GM19324 (cell line): ENCODE measurements around the gene SLC35F1.
A peak's percentile ranks its signal among the peaks of the same experiment; 100 is the strongest.
"Not testable (repeated sequence)": the region's sequence is repeated elsewhere in the genome, so short reads cannot be mapped to it uniquely, and the experiment has no call there.

Experiments used
- ATAC-seq: cut with Tn5 transposase; IDR thresholded peaks from one replicate; pipeline ENCODE4 v1.9.1; 2021; ENCODE audit warnings: mild to moderate bottlenecking, moderate library complexity; ENCODE audit not compliant: unreplicated experiment, low FRiP score

SLC35F1 gene

DNA sequence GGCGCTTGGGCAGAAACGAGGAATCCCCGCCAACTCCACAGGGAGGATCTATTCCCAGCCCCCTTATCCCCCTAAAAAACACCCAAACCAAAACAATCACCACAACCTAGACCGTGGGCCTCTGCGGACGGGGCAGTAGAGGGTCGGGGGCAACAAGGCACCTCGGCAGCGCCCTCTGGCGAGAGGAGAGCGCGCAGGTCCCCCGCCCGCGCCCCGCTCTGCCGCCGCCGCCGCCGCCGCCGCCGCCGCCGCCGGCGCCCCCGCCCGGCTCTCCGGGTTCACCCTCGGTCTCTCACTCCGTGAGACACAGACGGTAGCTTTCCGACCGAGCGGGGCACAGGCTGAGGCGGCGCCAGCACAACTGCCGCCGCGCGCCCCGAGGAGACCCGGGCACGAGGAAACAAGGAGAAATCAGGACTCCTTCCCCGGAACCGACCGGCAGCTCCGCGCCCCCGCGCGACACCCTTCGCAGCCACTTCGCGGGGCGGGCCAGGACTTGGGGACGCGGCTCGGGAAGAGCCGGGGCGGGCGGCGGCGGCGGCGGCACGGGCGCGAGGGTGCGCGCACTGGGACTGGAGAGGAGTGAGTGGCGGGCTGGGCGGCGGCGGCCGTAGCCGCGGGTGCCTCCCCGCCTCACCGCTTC is at the start of gene SLC35F1:
SLC35F1 (plus strand) TSS at position 307 of the 643 bp plus-strand sequence.
- peak; percentile 58 for ATAC-seq

- ATAC-seq, result not testable (repeated sequence)
Observed at GRCh38 chr6:117858601-117859000, 48.5 kb upstream of the SLC35F1 start.

DNA sequence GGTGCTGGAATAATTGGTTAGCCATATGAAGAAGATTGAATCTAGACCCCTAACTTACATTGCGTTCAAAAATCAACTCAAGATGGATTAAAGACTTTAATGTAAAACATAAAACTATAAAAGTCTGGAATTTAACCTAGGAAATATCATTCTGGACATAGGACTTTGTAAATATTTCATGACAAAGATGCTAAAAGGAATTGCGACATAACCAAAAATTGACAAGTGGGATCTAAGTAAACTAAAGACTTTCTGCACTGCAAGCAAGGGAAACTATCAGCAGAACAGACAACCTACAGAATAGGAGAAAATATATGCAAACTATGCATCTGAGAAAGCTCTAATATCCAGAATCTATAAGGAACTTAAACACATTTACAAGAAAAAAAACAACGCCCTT is 45.5 kb upstream of the SLC35F1 start:
- ATAC-seq, result no peak

DNA sequence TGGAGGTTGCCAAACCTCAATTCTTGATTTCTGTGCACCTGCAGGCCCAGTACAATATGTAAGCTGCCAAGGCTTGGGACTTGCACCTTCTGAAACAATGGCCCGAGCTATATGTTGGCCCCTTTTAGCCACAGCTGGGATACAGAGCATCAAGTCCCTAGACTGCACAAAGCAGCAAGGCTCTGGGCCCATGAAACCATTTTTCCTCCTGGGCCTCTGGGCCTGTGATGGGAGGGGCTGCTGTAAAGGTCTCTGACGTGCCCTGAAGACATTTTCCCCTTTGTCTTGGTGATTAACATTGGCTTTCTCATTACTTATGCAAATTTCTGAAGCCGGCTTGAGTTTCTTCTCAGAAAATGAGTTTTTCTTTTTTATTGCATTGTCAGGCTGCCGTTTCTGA is 40.5 kb upstream of the SLC35F1 start:
- ATAC-seq, result no peak

GRCh38 chr6:117870486-117871242 is 36.4 kb upstream of the SLC35F1 start:
- peak; percentile 85 for ATAC-seq

DNA sequence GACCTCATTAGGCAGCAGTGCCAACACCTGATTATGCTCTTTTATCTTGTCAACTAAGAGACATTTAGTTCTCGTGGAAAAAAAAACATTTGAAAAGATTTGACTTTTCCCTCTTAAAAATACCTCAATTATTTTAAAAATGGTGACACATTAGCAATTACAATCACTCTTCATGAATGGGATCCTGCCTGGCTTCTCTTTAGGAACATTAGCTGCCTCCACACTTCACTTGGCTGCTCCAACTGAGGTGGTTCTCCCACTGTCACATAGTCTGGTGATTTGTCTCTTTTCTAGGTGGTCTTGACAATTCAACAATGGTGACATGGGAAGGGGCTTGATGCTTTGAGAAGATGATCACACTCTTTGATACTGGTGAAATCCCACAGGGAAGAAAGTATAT is 26.2 kb upstream of the SLC35F1 start:
- ATAC-seq, result no peak

DNA sequence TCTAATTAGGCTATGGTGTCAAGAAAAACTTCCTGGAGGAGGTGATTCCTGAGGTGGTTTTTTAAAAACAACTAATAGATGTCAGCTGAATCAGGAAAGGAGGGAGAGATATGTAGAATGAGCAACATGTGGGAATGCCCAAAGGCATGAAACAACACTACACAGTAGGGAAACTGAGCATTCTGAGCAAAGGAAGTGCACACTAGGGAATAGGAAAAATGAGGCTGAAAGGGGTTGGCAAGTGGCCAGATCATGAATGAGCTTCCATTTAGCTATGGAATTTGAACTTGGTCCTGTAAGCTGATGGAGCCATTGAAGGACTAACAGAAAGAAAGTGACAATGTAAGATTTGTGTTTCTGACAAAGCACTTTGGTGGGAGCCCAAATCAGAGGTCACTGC is 16.9 kb upstream of the SLC35F1 start:
- no peak for ATAC-seq

- no peak for ATAC-seq
Observed at GRCh38 chr6:117906507-117906957, 532 bp upstream of the SLC35F1 start.

GRCh38 chr6:117907601-117908245 is 659 bp downstream of the SLC35F1 start:
- ATAC-seq, result peak; percentile 28

DNA sequence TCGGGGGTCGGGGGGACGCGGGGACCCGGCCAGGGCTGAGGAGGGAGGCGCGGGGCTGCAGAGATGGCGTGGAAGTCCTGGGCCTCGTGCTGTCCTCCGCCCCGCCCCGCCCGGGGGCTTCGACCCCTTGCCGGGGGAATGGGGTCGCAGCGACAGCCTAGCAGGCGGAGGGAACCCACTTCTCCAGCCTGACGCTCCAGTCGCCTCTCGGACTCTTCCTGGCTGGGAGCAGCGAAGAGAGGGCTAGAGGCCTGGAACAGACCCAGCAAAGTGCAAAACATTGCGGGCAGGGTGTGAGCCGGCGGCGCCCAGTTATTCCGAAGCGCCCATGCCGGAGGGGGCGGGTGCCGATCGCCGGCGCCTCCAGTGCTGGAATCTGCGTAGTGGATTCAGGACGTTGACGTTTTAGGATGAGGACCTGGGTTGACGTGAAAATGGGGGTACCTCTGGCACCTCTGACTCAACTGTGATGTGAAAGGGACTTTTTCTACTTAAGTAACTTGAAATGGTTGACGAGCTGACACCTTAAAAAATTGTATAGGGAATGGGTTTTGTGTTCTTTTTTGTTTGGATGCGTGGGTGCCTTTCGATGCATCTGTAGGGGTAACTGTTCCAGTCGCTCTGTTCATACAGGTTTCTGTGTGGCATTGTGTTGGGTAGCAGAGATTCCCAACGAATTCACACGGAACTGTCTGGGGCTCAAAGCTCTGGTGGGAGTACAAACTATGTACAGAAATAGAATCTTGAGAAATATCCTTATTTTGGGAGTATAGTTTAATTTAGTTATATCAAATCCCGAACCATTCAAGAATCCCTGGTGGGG is 1.4 kb downstream of the SLC35F1 start:
- no peak for ATAC-seq

GRCh38 chr6:117909638-117910037 is 2.6 kb downstream of the SLC35F1 start:
- ATAC-seq, result no peak

DNA sequence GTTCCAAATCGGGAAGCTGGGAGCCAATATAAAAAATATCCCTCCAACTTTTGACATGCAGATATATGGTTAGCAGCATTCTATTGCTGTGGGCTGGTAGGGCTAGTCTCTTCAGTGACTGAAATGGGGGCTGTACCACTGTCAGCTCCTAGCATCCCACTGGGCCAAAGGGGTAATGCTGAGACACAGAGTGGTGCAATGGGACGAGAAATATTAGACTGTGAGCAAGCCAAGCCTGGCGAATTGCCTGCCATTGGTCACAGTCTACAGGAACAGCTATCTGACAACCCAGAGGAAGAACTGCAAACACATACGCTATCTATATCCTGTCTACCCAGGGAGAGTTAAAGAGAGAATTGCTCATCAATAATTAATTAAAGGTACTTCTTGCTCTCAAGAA is 3.5 kb downstream of the SLC35F1 start:
- no peak for ATAC-seq

DNA sequence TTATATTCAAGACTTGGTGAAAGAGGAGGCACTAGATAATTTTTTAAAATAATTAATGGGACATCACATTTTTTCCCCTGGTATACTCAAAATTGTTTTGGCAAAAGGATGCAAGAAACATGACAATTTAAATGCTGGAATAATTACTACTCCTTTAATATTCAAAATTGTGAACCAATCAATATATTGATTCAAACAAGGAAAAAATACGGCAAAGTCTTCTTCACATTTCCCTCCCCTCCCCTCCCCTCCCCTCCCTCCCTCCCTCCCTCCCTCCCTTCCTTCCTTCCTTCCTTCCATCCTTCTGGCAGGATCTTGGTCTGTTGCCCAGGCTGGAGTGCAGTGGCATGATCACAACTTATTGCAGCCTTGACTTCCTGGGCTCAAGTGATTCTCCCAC is 4.1 kb downstream of the SLC35F1 start:
- ATAC-seq, result no peak

- ATAC-seq, result no peak
Observed at GRCh38 chr6:117911660-117912059, 4.6 kb downstream of the SLC35F1 start.

- ATAC-seq, result no peak
Observed at GRCh38 chr6:117915846-117916245, 8.8 kb downstream of the SLC35F1 start.

GRCh38 chr6:117916483-117916882 is 9.4 kb downstream of the SLC35F1 start:
- no peak for ATAC-seq

DNA sequence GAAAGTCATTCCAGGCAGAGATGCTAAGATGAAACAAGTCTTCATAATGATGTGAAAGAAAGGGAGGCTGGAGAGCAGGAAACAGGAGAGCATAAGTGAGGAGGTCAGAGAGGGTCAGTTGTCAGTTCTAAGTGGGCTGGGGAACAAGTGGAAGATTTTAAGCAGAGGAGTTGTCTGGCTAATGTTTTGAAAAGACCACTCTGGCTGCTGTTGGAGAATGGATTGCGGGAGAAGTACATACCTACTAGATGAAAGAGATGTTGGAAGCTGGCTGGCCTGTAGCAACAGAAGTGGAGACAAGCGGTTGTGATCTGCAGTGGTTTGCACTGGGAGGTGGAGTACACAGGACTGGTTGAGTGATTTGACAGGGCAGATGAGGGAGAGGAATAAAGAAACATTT is 10.1 kb downstream of the SLC35F1 start:
- ATAC-seq, result no peak

DNA sequence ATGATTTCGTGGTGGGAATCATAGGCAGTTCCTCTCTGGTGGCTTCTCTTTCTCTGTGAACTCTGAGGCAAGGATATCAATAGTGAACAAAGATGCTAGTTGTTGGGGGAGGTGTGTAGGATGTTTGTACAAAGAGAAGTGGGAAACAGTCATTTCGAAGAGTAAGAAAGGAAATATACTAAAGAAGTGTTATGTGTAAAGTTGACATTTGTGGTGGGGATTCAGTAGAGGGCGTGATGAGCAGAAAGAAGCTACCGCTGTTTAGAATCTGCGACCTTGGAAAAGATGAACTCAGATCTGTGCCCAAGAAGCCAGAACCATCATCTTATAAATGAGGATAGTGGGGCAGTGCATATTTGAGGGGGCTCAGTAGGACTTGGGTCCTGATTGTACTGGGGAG is 11.4 kb downstream of the SLC35F1 start:
- no peak for ATAC-seq

DNA sequence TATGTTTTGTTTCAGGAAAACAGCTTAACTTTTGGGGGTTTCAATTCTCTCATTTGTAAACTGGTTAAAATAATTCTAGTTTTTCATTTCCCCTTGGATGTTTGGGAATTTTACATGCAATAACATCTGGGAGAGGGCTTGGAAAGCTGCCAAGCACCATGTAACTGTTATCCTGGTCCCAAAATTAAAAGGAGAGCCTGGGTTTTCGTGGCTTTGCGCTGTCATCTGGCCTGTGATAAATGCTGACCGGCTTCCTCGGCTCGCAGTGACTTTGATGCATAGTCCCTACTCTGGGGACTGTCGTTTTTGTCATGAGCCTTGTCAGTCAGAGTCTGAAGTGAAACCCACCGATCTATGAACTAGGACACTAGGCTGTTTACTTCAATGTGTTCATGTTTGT is 12.2 kb downstream of the SLC35F1 start:
- ATAC-seq, result no peak

DNA sequence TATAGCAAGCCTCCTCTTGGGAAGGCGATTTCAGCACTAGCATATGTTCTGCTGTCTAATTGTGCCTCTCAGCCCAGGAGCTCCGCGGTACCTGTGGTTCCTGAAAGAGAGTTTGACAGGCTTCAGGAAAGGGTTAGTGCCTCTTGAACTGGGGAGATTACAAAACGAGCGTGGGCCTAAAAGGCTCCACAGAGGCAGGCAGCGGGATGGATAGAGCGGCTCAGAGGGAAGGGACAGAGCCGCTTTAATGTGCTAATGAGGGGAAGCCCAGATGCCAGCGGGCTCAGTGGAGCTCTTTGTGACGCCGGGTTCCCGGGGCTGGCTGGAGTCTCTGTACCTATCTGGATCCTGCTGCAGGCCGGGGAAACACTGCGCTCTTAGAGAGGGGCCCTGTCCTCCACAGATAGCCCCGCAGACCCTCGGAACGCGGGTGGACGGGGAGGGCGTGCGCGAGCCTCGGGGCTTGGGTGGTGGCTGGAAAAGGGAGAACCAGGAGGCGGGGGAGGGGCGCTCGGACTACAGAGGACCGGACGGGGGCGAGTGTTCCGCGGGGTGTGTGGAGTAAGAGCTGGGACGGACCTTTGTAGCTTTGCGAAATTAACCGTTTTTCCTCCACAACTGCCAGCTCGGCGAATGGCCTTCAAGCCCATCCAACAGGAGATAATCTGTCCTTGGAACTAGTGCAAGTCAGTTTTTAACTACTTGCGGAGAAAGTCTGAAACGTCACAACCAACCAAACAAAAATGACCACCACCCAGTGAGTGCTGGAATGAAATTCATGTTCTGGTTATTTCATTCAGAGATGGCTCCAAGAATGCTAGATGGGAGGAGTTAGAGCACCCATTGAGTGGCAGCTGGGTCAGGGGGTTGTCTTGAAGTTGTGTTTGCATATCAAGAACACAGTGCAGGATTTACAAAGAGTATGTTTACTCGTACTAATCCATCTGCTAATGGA is 13.0 kb downstream of the SLC35F1 start:
- ATAC-seq, result no peak
